Endothelial cell of umbilical vein (primary cell): Measurements from ENCODE around the gene NUP62. TPM values are rescaled to one million over a fixed set of nuclear protein-coding genes. Genes with fewer than 3 reads are reported as not detected.

Experiments used
- BruUV-seq: library from RNA; stranded (reverse); fragments of 400-500 nt; replicated peaks from 2 replicates; lab custom pipeline; 2021; lab: Mats Ljungman, UMichigan
- CTCF ChIA-PET: fragments of 300-600, 350-600 bp; sonication (Branson Sonifier 250); formaldehyde crosslinking; loops from one replicate; lab custom pipeline; 2021; ENCODE audit warnings: antibody characterized with exemption, inconsistent platforms; lab: Charles Lee
- POLR2A ChIA-PET: fragments of 300-600, 350-600 bp; sonication (Branson Sonifier 250); formaldehyde crosslinking; loops from one replicate; lab custom pipeline; 2021; ENCODE audit warnings: antibody characterized with exemption, inconsistent platforms; lab: Charles Lee
- DNase-seq: peaks from one replicate; pipeline ENCODE4 v3.0.0-alpha.2; 2011; ENCODE audit warnings: low read depth, low spot score
- FAIRE-seq: peaks from 2 replicates; lab custom pipeline; 2011; peaks lifted over from hg19 to GRCh38; lab: Jason Lieb, UNC
- H2AFZ ChIP-seq: 2 replicates; pipeline ENCODE4 v1.6.0; 2012; ENCODE audit warnings: low read depth, low read length, control low read depth, inconsistent platforms
- H3K27ac ChIP-seq: 2 replicates; pipeline ENCODE4 v1.5.1; 2011; ENCODE audit warnings: low read depth, mild to moderate bottlenecking, control low read depth, low read length, moderate library complexity; ENCODE audit not compliant: insufficient read depth
- H3K27me3 ChIP-seq, 2 experiments: 2 replicates each; pipeline versions ENCODE4 v1.6.0 to v1.6.1; 2011; ENCODE audit warnings: low read length in 2 of 2, mixed read lengths in 1 of 2; ENCODE audit not compliant: control insufficient read depth in 2 of 2, insufficient read depth in 2 of 2
- H3K36me3 ChIP-seq, 2 experiments: 2 replicates in 1 of 2; 3 replicates in 1 of 2; pipeline ENCODE4 v1.5.1; 2011; ENCODE audit warnings: low read length in 2 of 2, mild to moderate bottlenecking in 1 of 2, moderate library complexity in 1 of 2; ENCODE audit not compliant: control insufficient read depth in 2 of 2, insufficient read depth in 2 of 2; ENCODE audit errors: extremely low read depth in 1 of 2
- H3K4me1 ChIP-seq: 3 replicates; pipeline ENCODE4 v1.5.1; 2011; ENCODE audit warnings: mild to moderate bottlenecking, low read length; ENCODE audit not compliant: control insufficient read depth, insufficient read depth; ENCODE audit errors: extremely low read depth
- H3K4me2 ChIP-seq: 2 replicates; pipeline ENCODE4 v1.6.1; 2011; ENCODE audit warnings: low read length, control low read depth, mixed read lengths; ENCODE audit not compliant: insufficient read depth
- H3K4me3 ChIP-seq, 3 experiments: fragments of 200-600 bp in 1 of 3; sonication (generic), shearing (Covaris generic) in 1 of 3; replicated peaks in 1 of 3; 2 replicates each; pipeline ENCODE4 v1.5.1; 2011 to 2016; ENCODE audit warnings: control low read depth in 3 of 3, low read length in 3 of 3, mild to moderate bottlenecking in 2 of 3, inconsistent platforms in 1 of 3, low read depth in 1 of 3, moderate library complexity in 1 of 3; ENCODE audit not compliant: insufficient read depth in 1 of 3
- H3K79me2 ChIP-seq: 2 replicates; pipeline ENCODE4 v1.6.0; 2012; ENCODE audit warnings: low read length, inconsistent platforms; ENCODE audit not compliant: control insufficient read depth, insufficient read depth
- H3K9ac ChIP-seq: replicated peaks from 2 replicates; pipeline ENCODE3; 2011; ENCODE audit warnings: low read length, control low read depth; ENCODE audit not compliant: insufficient read depth; ENCODE audit errors: extremely low read depth
- H3K9me1 ChIP-seq: replicated peaks from 3 replicates; pipeline ENCODE4 v1.6.0; 2011; ENCODE audit warnings: mild to moderate bottlenecking, low read length; ENCODE audit not compliant: control insufficient read depth, insufficient read depth; ENCODE audit errors: extremely low read depth
- H3K9me3 ChIP-seq: replicated peaks from 2 replicates; pipeline ENCODE4 v1.5.1; 2012; ENCODE audit warnings: low read length, inconsistent platforms; ENCODE audit not compliant: control insufficient read depth, insufficient read depth
- H4K20me1 ChIP-seq: replicated peaks from 2 replicates; pipeline ENCODE3; 2011; ENCODE audit warnings: mild to moderate bottlenecking, low read length; ENCODE audit not compliant: control insufficient read depth, insufficient read depth; ENCODE audit errors: extremely low read depth
- CTCF ChIP-seq, 2 donors: IDR thresholded peaks; 1 replicate in 1 of 2; 2 replicates in 1 of 2; pipeline ENCODE4 v1.5.1; 2011; ENCODE audit warnings: low read length in 2 of 2, mild to moderate bottlenecking in 2 of 2, moderate library complexity in 2 of 2, control low read depth in 1 of 2, inconsistent platforms in 1 of 2, low read depth in 1 of 2; ENCODE audit not compliant: insufficient read depth in 1 of 2; ENCODE audit errors: extremely low read depth in 1 of 2
- EZH2 ChIP-seq: IDR thresholded peaks from 2 replicates; pipeline ENCODE4 v1.6.1; 2012; ENCODE audit warnings: borderline replicate concordance, low read depth, mild to moderate bottlenecking, moderate library complexity, low read length, inconsistent platforms; ENCODE audit not compliant: severe bottlenecking
- FOS ChIP-seq: IDR thresholded peaks from 2 replicates; pipeline ENCODE4 v1.6.1; 2011; ENCODE audit warnings: mild to moderate bottlenecking, low read length, moderate library complexity, borderline replicate concordance; ENCODE audit not compliant: insufficient read depth
- GATA2 ChIP-seq: IDR thresholded peaks from 2 replicates; pipeline ENCODE4 v1.7.0; 2011; ENCODE audit warnings: low read depth, mild to moderate bottlenecking, moderate library complexity, mixed read lengths, low read length; ENCODE audit not compliant: insufficient read length, insufficient read depth
- JUN ChIP-seq: IDR thresholded peaks from 2 replicates; pipeline ENCODE4 v1.6.1; 2011; ENCODE audit warnings: borderline replicate concordance, low read depth; ENCODE audit not compliant: insufficient read length, insufficient read depth
- MAX ChIP-seq: IDR thresholded peaks from 2 replicates; pipeline ENCODE4 v1.6.1; 2011; ENCODE audit not compliant: insufficient read depth, insufficient read length
- MYC ChIP-seq: IDR thresholded peaks from one replicate; pipeline ENCODE4 v1.6.1; 2011; ENCODE audit warnings: mild to moderate bottlenecking, low read depth, low read length
- POLR2A ChIP-seq: IDR thresholded peaks from 2 replicates; pipeline ENCODE4 v1.6.1; 2012; ENCODE audit warnings: low read depth, mild to moderate bottlenecking, control low read depth, low read length
- POLR2AphosphoS5 ChIP-seq: IDR thresholded peaks from 2 replicates; pipeline ENCODE4 v1.6.1; 2012; ENCODE audit warnings: low read depth, mild to moderate bottlenecking, control low read depth, low read length, moderate library complexity; ENCODE audit not compliant: insufficient read depth
- dilution Hi-C: fragments of 300-500 bp; cut with MboI; formaldehyde crosslinking; loops from one replicate; pipeline ENCODE4 v1.15.0; 2019; ENCODE audit warnings: low sequenced_read_pairs; ENCODE audit not compliant: extremely low pct_ligation_motif_present
- intact Hi-C: fragments of 100-400 bp; cut with micrococcal nuclease; formaldehyde crosslinking; loops from one replicate; pipeline ENCODE4 v1.10.0; 2022
- polyA plus RNA-seq, 4 experiments: library from polyadenylated mRNA; depleted of rRNA in 3 of 4; stranded (reverse) in 3 of 4; unstranded in 1 of 4; fragments of >200 nt; gene quantifications; 2 replicates each; pipeline versions ENCODE4 v1.2.1 to v1.2.3, GENCODE V29; 2011 to 2012; ENCODE audit warnings: missing spikeins in 1 of 4
- total RNA-seq: library from RNA; stranded (reverse); gene quantifications from 2 replicates; pipeline ENCODE4 v1.2.3, GENCODE V29; 2021

NUP62 gene
- total and polyA plus RNA-seq, 2 donors (not counting 3 experiments of a cell fraction or from before 2014, with no cell fraction given), result 32.0 to 93.7 TPM

DNA sequence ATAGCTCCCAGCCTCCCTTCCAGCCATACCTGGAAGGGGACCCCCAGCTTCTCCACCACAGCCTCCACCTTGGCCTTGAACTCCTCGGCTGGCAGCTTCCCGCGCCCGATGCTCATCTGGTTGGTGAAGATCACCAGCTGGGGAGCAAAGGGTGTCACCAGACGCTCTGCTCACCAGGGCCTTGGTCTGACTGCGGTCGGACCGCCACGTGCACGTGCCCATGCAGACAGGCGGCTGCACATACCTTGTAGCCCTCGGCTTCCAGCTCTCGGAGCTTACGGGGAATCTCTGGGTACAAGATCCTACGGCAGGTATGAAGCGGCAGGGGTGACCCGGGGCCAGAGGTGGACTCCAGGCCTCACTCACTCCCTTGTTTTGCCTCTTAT lies 65.4 kb downstream of the NUP62 start:
- BruUV-seq, result no TSS peak
- POLR2A ChIA-PET, result no interaction called here
- intact Hi-C loops, result no loop called here

DNA sequence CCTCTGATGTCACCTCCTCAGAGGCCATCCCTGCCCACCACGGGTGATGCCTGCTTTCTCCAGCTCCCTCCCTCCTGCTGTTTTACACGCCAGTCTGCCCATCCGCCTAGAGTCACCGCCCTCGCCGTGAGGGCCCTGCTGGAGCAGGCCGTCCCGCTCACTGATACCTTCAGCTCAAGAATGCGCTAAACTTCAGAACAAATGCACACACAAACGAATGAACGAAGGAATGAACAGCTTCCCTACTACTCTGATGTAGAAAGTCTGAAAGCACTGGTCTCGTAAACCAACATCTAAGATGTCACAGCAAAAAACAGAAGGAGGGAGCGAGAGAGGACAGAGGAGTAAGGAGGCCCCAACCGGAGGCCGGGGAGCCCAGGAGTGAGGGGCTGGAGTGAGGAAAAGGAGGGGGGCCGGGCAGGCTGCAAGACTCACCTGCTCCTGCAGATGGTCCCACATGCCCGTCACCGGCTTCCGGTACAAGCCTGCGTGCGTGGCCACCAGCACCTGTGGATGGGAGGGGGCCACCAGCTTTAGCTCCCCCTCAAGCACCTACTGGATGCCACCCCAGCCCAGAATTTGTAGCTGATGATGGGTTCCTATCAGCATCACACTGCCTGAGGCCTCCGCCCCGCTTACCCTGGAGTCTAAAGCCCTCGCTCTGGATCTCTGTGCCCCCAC lies 65.9 kb downstream of the NUP62 start:
- peaks cover 13 to 38% of the 10 kb centered on the region in 2 experiments for H3K36me3 ChIP-seq
- H3K4me3 ChIP-seq, result no peak overlapping the region
- H3K4me1 ChIP-seq, result peaks cover 25% of the 10 kb centered on the region
- no peaks in the 10 kb centered on the region for H4K20me1 ChIP-seq
- no peaks in the 10 kb centered on the region for H3K9me1 ChIP-seq
- DNase-seq, result no peak
- H3K27ac ChIP-seq, result no peak overlapping the region
- no peak for FAIRE-seq
- BruUV-seq, result no TSS peak
- POLR2A ChIA-PET, result no interaction called here
- H3K79me2 ChIP-seq, result peaks cover 26% of the 10 kb centered on the region
- no peak for TF ChIP-seq POLR2AphosphoS5
- no peak for TF ChIP-seq FOS
- no peak for TF ChIP-seq MYC
- no peak for TF ChIP-seq JUN
- TF ChIP-seq MAX, result no peak
- TF ChIP-seq EZH2, result no peak
- TF ChIP-seq POLR2A, result no peak
- no peak for TF ChIP-seq CTCF (IDR thresholded peaks at IDR 0.05; ENCODE audit: extremely low read depth in 1 of 2, insufficient read depth in 1 of 2, low read depth in 1 of 2, low read length in 2 of 2)
- no peak for TF ChIP-seq GATA2
- no peaks in the 10 kb centered on the region for H3K27me3 ChIP-seq
- no peak overlapping the region for H2AFZ ChIP-seq
- dilution Hi-C loops (no loop called here), intact Hi-C loops (no loop called here)
- CTCF ChIA-PET, result no interaction called here
- H3K4me2 ChIP-seq, result no peak overlapping the region
- H3K9me3 ChIP-seq, result no peaks in the 10 kb centered on the region
- no peak overlapping the region for H3K9ac ChIP-seq

More for the DNA sequence above, 65.4 kb downstream of the NUP62 start:
- no peaks in the 10 kb centered on the region for H4K20me1 ChIP-seq
- peaks cover 27% of the 10 kb centered on the region for H3K4me1 ChIP-seq
- H3K79me2 ChIP-seq, result peaks cover 26% of the 10 kb centered on the region
- H3K27ac ChIP-seq, result no peak overlapping the region
- DNase-seq (no peak), FAIRE-seq (no peak)
- no peak overlapping the region for H3K9ac ChIP-seq
- TF ChIP-seq POLR2A, result no peak
- H3K9me1 ChIP-seq, result no peaks in the 10 kb centered on the region
- H3K4me2 ChIP-seq, result no peak overlapping the region
- peaks cover 13 to 34% of the 10 kb centered on the region in 2 experiments for H3K36me3 ChIP-seq
- dilution Hi-C loops, result no loop called here
- H3K4me3 ChIP-seq, result no peak overlapping the region
- H3K9me3 ChIP-seq, result no peaks in the 10 kb centered on the region
- CTCF ChIA-PET, result no interaction called here
- no peak overlapping the region for H2AFZ ChIP-seq
- H3K27me3 ChIP-seq, result no peaks in the 10 kb centered on the region
